BE2C (cell line): ENCODE measurements around the gene AKAP9.
"Not testable (repeated sequence)": the region's sequence is repeated elsewhere in the genome, so short reads cannot be mapped to it uniquely, and the experiment has no call there.

Source experiments
- DNase-seq: peaks from one replicate; pipeline ENCODE4 v3.0.0-alpha.2; 2020
- H3K27me3 ChIP-seq: fragments of 250-450 bp; sonication (Bioruptor Pico); 2 replicates; pipeline ENCODE4 v1.5.1; 2020; ENCODE audit warnings: mild to moderate bottlenecking
- H3K36me3 ChIP-seq: fragments of 250-450 bp; sonication (Bioruptor Pico); 2 replicates; pipeline ENCODE4 v1.5.1; 2020; ENCODE audit warnings: mild to moderate bottlenecking
- H3K4me1 ChIP-seq: fragments of 250-450 bp; sonication (Bioruptor Pico); 2 replicates; pipeline ENCODE4 v1.5.1; 2020
- H3K4me3 ChIP-seq: 2 replicates; pipeline ENCODE4 v1.5.1; 2011; ENCODE audit warnings: low read depth, low read length
- H3K9me3 ChIP-seq: fragments of 250-450 bp; sonication (Bioruptor Pico); 2 replicates; pipeline ENCODE4 v1.5.1; 2020
- TF ChIP-seq, protein P1 (sequence below): IDR thresholded peaks from 2 replicates; pipeline ENCODE4 v1.5.1; 2012; ENCODE audit warnings: mild to moderate bottlenecking, low read depth, low read length

AKAP9 gene

GRCh38 chr7:92010215-92010614 is 69.6 kb downstream of the AKAP9 start:
- Histone ChIP-seq H3K36me3 (no peaks in the 10 kb centered on the region), H3K4me3 (no peak overlapping the region), H3K27me3 (no peaks in the 10 kb centered on the region), H3K9me3 (no peaks in the 10 kb centered on the region), H3K4me1 (no peaks in the 10 kb centered on the region)
- TF ChIP-seq, protein P1, sequence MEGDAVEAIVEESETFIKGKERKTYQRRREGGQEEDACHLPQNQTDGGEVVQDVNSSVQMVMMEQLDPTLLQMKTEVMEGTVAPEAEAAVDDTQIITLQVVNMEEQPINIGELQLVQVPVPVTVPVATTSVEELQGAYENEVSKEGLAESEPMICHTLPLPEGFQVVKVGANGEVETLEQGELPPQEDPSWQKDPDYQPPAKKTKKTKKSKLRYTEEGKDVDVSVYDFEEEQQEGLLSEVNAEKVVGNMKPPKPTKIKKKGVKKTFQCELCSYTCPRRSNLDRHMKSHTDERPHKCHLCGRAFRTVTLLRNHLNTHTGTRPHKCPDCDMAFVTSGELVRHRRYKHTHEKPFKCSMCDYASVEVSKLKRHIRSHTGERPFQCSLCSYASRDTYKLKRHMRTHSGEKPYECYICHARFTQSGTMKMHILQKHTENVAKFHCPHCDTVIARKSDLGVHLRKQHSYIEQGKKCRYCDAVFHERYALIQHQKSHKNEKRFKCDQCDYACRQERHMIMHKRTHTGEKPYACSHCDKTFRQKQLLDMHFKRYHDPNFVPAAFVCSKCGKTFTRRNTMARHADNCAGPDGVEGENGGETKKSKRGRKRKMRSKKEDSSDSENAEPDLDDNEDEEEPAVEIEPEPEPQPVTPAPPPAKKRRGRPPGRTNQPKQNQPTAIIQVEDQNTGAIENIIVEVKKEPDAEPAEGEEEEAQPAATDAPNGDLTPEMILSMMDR = no peak
- no peak for DNase-seq

DNA sequence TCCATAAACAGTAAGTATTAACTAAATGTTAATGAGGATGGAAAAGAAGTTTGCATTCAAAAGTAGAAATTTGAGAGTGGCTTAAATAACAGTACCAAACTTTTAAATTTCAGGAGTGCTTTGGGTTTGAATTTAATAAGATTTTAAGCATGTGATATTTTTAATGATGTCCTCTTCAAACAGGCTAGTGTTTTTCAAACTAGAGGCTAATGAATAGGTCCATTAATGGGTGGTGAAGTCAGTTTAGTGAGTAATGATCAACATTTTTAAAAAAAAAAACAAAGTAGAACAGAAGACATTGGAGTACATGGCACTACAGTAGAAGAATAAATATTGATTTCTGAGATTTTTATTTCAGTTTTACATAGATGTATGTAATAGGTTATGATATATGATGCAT is 72.9 kb downstream of the AKAP9 start:
- H3K4me1 ChIP-seq = no peaks in the 10 kb centered on the region
- H3K27me3 ChIP-seq = no peaks in the 10 kb centered on the region
- no peak for DNase-seq
- no peaks in the 10 kb centered on the region for H3K36me3 ChIP-seq
- TF ChIP-seq, protein P1 = no peak
- H3K4me3 ChIP-seq = no peak overlapping the region
- no peaks in the 10 kb centered on the region for H3K9me3 ChIP-seq

DNA sequence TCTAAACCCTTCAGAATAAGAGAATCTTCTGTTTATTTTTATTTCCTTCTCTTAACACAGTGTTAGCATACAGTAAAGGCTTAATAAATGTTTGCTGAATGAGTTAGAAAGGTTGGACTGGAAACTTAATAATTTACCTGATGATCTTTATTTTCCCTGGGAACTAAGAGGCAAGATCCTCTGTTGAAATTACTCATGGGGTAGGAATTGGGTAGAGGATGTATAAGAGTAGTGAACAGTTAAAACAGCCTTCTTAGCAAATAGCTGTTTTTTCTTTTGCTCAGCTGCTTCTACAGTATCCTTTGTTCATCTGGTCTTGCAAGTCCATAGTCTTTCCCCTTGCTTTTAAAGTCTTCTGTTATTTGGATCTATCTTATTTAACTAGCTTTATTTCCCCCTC is 80.0 kb downstream of the AKAP9 start:
- Histone ChIP-seq H3K4me3 (no peak overlapping the region), H3K9me3 (no peaks in the 10 kb centered on the region), H3K27me3 (no peaks in the 10 kb centered on the region), H3K36me3 (peaks cover 12% of the 10 kb centered on the region; the same call in 1 of the 2 replicates), H3K4me1 (no peaks in the 10 kb centered on the region)
- DNase-seq = no peak
- TF ChIP-seq, protein P1 = no peak

GRCh38 chr7:92025260-92025659 is 84.6 kb downstream of the AKAP9 start:
- TF ChIP-seq, protein P1 = no peak
- DNase-seq = no peak
- H3K36me3 ChIP-seq = peaks cover 12% of the 10 kb centered on the region; the same call in 1 of the 2 replicates
- H3K4me1 ChIP-seq = no peaks in the 10 kb centered on the region
- H3K27me3 ChIP-seq = no peaks in the 10 kb centered on the region
- H3K9me3 ChIP-seq = no peaks in the 10 kb centered on the region
- H3K4me3 ChIP-seq = no peak overlapping the region

DNA sequence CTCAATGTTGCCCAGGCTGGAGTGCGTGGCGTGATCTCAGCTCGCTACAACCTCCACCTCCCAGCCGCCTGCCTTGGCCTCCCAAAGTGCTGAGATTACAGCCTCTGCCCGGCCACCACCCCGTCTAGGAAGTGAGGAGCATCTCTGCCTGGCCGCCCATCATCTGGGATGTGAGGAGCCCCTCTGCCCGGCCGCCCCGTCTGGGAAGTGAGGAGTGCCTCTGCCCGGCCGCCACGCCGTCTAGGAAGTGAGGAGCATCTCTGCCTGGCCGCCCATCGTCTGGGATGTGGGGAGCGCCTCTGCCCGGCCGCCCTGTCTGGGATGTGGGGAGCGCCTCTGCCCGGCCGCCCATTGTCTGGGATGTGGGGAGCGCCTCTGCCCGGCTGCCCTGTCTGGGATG is 86.0 kb downstream of the AKAP9 start:
- H3K4me1 ChIP-seq, H3K9me3 ChIP-seq, H3K4me3 ChIP-seq, H3K27me3 ChIP-seq, DNase-seq: not testable (repeated sequence)
- peaks cover 12% of the 10 kb centered on the region; the same call in 1 of the 2 replicates for H3K36me3 ChIP-seq

DNA sequence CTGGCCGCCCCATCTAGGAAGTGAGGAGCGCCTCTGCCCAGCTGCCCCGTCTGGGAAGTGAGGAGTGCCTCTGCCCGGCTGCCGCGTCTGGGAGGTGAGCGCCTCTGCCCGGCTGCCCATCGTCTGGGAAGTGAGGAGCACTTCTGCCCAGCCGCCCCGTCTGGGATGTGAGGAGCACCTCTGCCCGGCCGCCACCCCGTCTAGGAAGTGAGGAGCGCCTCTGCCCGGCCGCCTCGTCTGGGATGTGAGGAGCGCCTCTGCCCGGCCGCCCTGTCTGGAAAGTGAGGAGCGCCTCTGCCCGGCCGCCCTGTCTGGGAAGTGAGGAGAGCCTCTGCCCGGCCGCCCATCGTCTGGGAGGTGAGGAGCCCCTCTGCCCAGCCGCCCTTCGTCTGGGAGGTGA is 86.5 kb downstream of the AKAP9 start:
- H3K36me3 ChIP-seq = peaks cover 11% of the 10 kb centered on the region; the same call in 1 of the 2 replicates
- not testable (repeated sequence) for H3K4me1 ChIP-seq, H3K9me3 ChIP-seq, DNase-seq, H3K27me3 ChIP-seq, H3K4me3 ChIP-seq

DNA sequence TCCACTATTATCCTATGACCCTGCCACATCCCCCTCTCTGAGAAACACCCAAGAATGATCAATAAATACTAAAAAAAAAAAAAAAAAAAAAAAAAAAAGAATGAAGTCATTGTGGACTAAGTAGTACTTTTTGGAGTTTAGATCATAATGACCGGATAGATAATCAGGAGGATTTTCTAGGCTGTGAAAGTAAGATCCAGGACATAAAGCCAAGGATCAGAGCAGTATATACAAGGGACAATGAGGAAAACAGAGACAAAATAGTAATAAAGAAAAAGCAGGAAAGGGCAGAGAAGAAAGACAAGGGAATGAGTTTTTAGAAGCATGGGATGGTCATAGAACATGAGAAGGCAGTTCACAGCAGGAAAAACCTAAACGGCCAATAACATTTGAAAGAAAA is 87.6 kb downstream of the AKAP9 start:
- no peaks in the 10 kb centered on the region for H3K27me3 ChIP-seq
- DNase-seq = no peak
- peaks cover 3% of the 10 kb centered on the region; the same call in 1 of the 2 replicates for H3K36me3 ChIP-seq
- H3K4me3 ChIP-seq = no peak overlapping the region
- TF ChIP-seq, protein P1 = no peak
- no peaks in the 10 kb centered on the region for H3K4me1 ChIP-seq
- H3K9me3 ChIP-seq = no peaks in the 10 kb centered on the region
